Vagina (tissue), 2 donors: ENCODE measurements around the gene OSBP2.

ENCODE experiments used
- POLR2A ChIP-seq, 2 donors: fragments of 450-650 bp; IDR thresholded peaks; one replicate each; pipeline ENCODE4 v1.6.1; 2017; ENCODE audit warnings: antibody characterized with exemption in 2 of 2, mild to moderate bottlenecking in 2 of 2, moderate library complexity in 2 of 2
- POLR2AphosphoS5 ChIP-seq, 2 donors: sonication (generic); formaldehyde crosslinking; IDR thresholded peaks; one replicate each; pipeline ENCODE4 v1.9.0; 2017; ENCODE audit warnings: antibody characterized with exemption in 2 of 2, mild to moderate bottlenecking in 2 of 2, low read depth in 1 of 2; ENCODE audit not compliant: insufficient read depth in 1 of 2
- TF ChIP-seq, protein P1 (sequence below), 3 experiments: fragments of 450-650 bp in 2 of 3; fragments of 200-600 bp in 1 of 3; sonication (generic) in 1 of 3; IDR thresholded peaks; one replicate each; pipeline ENCODE4 v1.5.1; 2017 to 2019; ENCODE audit warnings: antibody characterized with exemption in 3 of 3, mild to moderate bottlenecking in 2 of 3, moderate library complexity in 2 of 3

DNA sequence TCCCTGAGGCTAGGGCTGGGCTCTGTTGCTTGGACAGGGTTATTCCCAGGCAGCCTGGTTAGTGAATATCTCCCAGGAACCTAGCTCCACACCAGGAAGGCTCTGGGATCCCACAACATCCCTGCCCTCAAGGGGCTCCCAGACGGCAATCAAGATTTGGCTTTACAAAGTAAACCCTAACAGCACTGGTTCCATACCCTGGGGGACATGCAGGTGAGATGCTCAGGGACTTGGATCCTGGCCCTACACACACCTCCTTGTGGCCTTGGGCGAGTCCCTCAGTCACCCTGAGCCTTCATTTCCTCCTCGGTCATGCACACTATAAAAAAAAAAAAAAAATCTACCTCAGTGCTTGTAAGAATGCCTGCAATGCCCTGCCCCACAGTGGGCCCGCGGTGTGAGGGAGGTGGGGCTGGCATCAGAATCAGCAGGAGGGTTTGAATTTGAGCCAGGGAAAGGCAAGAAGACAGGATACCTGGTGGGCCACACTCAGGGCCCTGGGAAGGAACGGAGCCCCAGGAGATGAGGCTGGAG, 187.6 kb downstream of the OSBP2 start:
- TF ChIP-seq, protein P1, sequence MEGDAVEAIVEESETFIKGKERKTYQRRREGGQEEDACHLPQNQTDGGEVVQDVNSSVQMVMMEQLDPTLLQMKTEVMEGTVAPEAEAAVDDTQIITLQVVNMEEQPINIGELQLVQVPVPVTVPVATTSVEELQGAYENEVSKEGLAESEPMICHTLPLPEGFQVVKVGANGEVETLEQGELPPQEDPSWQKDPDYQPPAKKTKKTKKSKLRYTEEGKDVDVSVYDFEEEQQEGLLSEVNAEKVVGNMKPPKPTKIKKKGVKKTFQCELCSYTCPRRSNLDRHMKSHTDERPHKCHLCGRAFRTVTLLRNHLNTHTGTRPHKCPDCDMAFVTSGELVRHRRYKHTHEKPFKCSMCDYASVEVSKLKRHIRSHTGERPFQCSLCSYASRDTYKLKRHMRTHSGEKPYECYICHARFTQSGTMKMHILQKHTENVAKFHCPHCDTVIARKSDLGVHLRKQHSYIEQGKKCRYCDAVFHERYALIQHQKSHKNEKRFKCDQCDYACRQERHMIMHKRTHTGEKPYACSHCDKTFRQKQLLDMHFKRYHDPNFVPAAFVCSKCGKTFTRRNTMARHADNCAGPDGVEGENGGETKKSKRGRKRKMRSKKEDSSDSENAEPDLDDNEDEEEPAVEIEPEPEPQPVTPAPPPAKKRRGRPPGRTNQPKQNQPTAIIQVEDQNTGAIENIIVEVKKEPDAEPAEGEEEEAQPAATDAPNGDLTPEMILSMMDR (IDR thresholded peaks at IDR 0.05), result no peak
- TF ChIP-seq POLR2A (IDR thresholded peaks at IDR 0.05), result no peak
- no peak for TF ChIP-seq POLR2AphosphoS5 (IDR thresholded peaks at IDR 0.05; ENCODE audit: insufficient read depth in 1 of 2, low read depth in 1 of 2)
